ENCODE measurements around the gene SMCP.

Gene SMCP

GRCh38 chr1:152886085-152886484 is 8.0 kb downstream of the SMCP start:
- Histone ChIP-seq H3K4me3 (ENCODE audit: control insufficient read depth in 1 of 7, extremely low read depth in 1 of 7, insufficient read depth in 4 of 7, low read depth in 2 of 7, low read length in 6 of 7) (no peak overlapping the region), H3K9me3 (ENCODE audit: control extremely low read depth in 1 of 5, control insufficient read depth in 4 of 5, insufficient read depth in 2 of 5, low read depth in 1 of 5, low read length in 4 of 5) (peaks cover 0 to 2% (median 0%) of the 10 kb centered on the region in 5 experiments), H3K4me1 (ENCODE audit: control extremely low read depth in 1 of 4, control insufficient read depth in 4 of 4, insufficient read depth in 4 of 4, low read length in 3 of 4) (no peaks in the 10 kb centered on the region), H3K36me3 (ENCODE audit: control insufficient read depth in 4 of 4, insufficient read depth in 4 of 4, low read length in 3 of 4) (no peaks in the 10 kb centered on the region), H3K27ac (ENCODE audit: insufficient read depth in 1 of 2, low read depth in 1 of 2, low read length in 2 of 2, poor library complexity in 1 of 2, severe bottlenecking in 2 of 2) (no peak overlapping the region), H3K27me3 (replicated peaks in 2 of 5; ENCODE audit: control insufficient read depth in 4 of 5, insufficient read depth in 5 of 5, low read length in 4 of 5) (peaks cover 0 to 2% (median 0%) of the 10 kb centered on the region in 5 experiments)
- DNase-seq = no peak
- ChIA-PET POLR2A (no interaction called here), CTCF (no interaction called here)
- 75% methylated on average over 2 of the region's 3 CpGs for WGBS (ENCODE audit: insufficient coverage)

GRCh38 chr1:152886758-152887409 is 8.8 kb downstream of the SMCP start:
- H3K4me1 ChIP-seq (ENCODE audit: control extremely low read depth in 1 of 4, control insufficient read depth in 4 of 4, insufficient read depth in 4 of 4, low read length in 3 of 4) = no peaks in the 10 kb centered on the region
- ChIA-PET CTCF (no interaction called here), POLR2A (no interaction called here)
- H3K4me3 ChIP-seq (ENCODE audit: control insufficient read depth in 1 of 7, extremely low read depth in 1 of 7, insufficient read depth in 4 of 7, low read depth in 2 of 7, low read length in 6 of 7) = no peak overlapping the region
- DNase-seq = no peak
- no peak overlapping the region for H3K27ac ChIP-seq (ENCODE audit: insufficient read depth in 1 of 2, low read depth in 1 of 2, low read length in 2 of 2, poor library complexity in 1 of 2, severe bottlenecking in 2 of 2)
- no peaks in the 10 kb centered on the region for H3K36me3 ChIP-seq (ENCODE audit: control insufficient read depth in 4 of 4, insufficient read depth in 4 of 4, low read length in 3 of 4)
- H3K27me3 ChIP-seq (replicated peaks in 2 of 5; ENCODE audit: control insufficient read depth in 4 of 5, insufficient read depth in 5 of 5, low read length in 4 of 5) = peaks cover 0 to 2% (median 0%) of the 10 kb centered on the region in 5 experiments
- 71% methylated on average over 7 of the region's 8 CpGs for WGBS (ENCODE audit: insufficient coverage)
- peaks cover 0 to 2% (median 0%) of the 10 kb centered on the region in 5 experiments for H3K9me3 ChIP-seq (ENCODE audit: control extremely low read depth in 1 of 5, control insufficient read depth in 4 of 5, insufficient read depth in 2 of 5, low read depth in 1 of 5, low read length in 4 of 5)

DNA sequence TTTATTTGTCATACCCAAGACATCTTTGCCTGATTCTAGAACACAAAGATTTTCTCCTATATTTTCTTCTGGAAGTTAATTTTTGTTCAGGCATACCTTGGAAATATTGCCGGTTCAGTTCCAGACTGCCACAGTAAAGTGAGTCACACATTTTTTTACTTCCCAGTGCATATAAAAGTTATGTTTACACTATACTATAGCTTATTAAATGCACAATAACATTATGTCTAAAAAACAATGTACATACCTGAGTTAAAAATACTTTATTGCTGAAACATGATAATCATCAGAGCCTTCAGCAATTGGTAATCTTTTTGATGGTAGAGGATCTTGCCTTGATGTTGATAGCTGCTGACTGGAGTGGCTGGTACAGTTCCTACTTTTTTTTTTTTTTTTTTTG is 10.0 kb downstream of the SMCP start:
- ChIA-PET POLR2A (no interaction called here), CTCF (no interaction called here)
- no peak overlapping the region for H3K27ac ChIP-seq (ENCODE audit: insufficient read depth in 1 of 2, low read depth in 1 of 2, low read length in 2 of 2, poor library complexity in 1 of 2, severe bottlenecking in 2 of 2)
- H3K27me3 ChIP-seq (replicated peaks in 2 of 5; ENCODE audit: control insufficient read depth in 4 of 5, insufficient read depth in 5 of 5, low read length in 4 of 5) = peaks cover 0 to 2% (median 0%) of the 10 kb centered on the region in 5 experiments
- peaks cover 0 to 2% (median 0%) of the 10 kb centered on the region in 5 experiments for H3K9me3 ChIP-seq (ENCODE audit: control extremely low read depth in 1 of 5, control insufficient read depth in 4 of 5, insufficient read depth in 2 of 5, low read depth in 1 of 5, low read length in 4 of 5)
- no peaks in the 10 kb centered on the region for H3K36me3 ChIP-seq (ENCODE audit: control insufficient read depth in 4 of 4, insufficient read depth in 4 of 4, low read length in 3 of 4)
- H3K4me3 ChIP-seq (ENCODE audit: control insufficient read depth in 1 of 7, extremely low read depth in 1 of 7, insufficient read depth in 4 of 7, low read depth in 2 of 7, low read length in 6 of 7) = no peak overlapping the region
- WGBS (ENCODE audit: insufficient coverage) = no CpG with 5 or more reads among the region's 1 CpG
- DNase-seq = no peak
- no peaks in the 10 kb centered on the region for H3K4me1 ChIP-seq (ENCODE audit: control extremely low read depth in 1 of 4, control insufficient read depth in 4 of 4, insufficient read depth in 4 of 4, low read length in 3 of 4)

DNA sequence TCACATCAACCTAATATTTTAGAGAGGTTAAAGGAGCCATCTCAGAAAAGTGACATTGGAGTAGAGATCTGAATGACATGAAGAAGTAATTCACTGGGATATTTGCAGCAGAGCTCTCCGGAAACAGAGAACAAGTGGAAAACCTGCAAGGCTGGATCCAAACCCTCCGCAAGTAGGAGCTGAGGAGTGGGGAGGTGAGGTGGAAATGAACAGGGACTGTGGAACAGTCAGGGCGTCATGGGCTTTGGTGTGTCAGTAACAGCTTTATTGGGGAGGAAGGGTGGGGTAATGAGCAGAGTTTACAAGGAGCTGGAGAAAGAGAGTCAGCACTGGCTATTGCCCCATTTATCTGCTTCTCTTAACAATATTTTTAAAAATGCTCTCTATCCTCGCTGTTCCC is 20.9 kb downstream of the SMCP start:
- 100% methylated on average over 2 of the region's 4 CpGs for WGBS (ENCODE audit: insufficient coverage)
- DNase-seq = no peak
- Histone ChIP-seq H3K9me3 (ENCODE audit: control extremely low read depth in 1 of 5, control insufficient read depth in 4 of 5, insufficient read depth in 2 of 5, low read depth in 1 of 5, low read length in 4 of 5) (no peaks in the 10 kb centered on the region), H3K27me3 (replicated peaks in 2 of 5; ENCODE audit: control insufficient read depth in 4 of 5, insufficient read depth in 5 of 5, low read length in 4 of 5) (peaks cover 0 to 16% (median 0%) of the 10 kb centered on the region in 5 experiments), H3K27ac (ENCODE audit: insufficient read depth in 1 of 2, low read depth in 1 of 2, low read length in 2 of 2, poor library complexity in 1 of 2, severe bottlenecking in 2 of 2) (no peak overlapping the region), H3K36me3 (ENCODE audit: control insufficient read depth in 4 of 4, insufficient read depth in 4 of 4, low read length in 3 of 4) (no peaks in the 10 kb centered on the region), H3K4me1 (ENCODE audit: control extremely low read depth in 1 of 4, control insufficient read depth in 4 of 4, insufficient read depth in 4 of 4, low read length in 3 of 4) (no peaks in the 10 kb centered on the region), H3K4me3 (ENCODE audit: control insufficient read depth in 1 of 7, extremely low read depth in 1 of 7, insufficient read depth in 4 of 7, low read depth in 2 of 7, low read length in 6 of 7) (no peak overlapping the region)
- CTCF ChIA-PET = no interaction called here
- POLR2A ChIA-PET = no interaction called here

GRCh38 chr1:152899883-152900282 is 21.8 kb downstream of the SMCP start:
- H3K4me1 ChIP-seq (ENCODE audit: control extremely low read depth in 1 of 4, control insufficient read depth in 4 of 4, insufficient read depth in 4 of 4, low read length in 3 of 4) = no peaks in the 10 kb centered on the region
- H3K9me3 ChIP-seq (ENCODE audit: control extremely low read depth in 1 of 5, control insufficient read depth in 4 of 5, insufficient read depth in 2 of 5, low read depth in 1 of 5, low read length in 4 of 5) = no peaks in the 10 kb centered on the region
- H3K27me3 ChIP-seq (replicated peaks in 2 of 5; ENCODE audit: control insufficient read depth in 4 of 5, insufficient read depth in 5 of 5, low read length in 4 of 5) = peaks cover 0 to 17% (median 1%) of the 10 kb centered on the region in 5 experiments
- no peak overlapping the region for H3K4me3 ChIP-seq (ENCODE audit: control insufficient read depth in 1 of 7, extremely low read depth in 1 of 7, insufficient read depth in 4 of 7, low read depth in 2 of 7, low read length in 6 of 7)
- no peak overlapping the region for H3K27ac ChIP-seq (ENCODE audit: insufficient read depth in 1 of 2, low read depth in 1 of 2, low read length in 2 of 2, poor library complexity in 1 of 2, severe bottlenecking in 2 of 2)
- no peak for DNase-seq
- no peaks in the 10 kb centered on the region for H3K36me3 ChIP-seq (ENCODE audit: control insufficient read depth in 4 of 4, insufficient read depth in 4 of 4, low read length in 3 of 4)
- ChIA-PET POLR2A (no interaction called here), CTCF (no interaction called here)
- WGBS (ENCODE audit: insufficient coverage) = no CpG with 5 or more reads among the region's 2 CpGs

- Histone ChIP-seq H3K9me3 (ENCODE audit: control extremely low read depth in 1 of 5, control insufficient read depth in 4 of 5, insufficient read depth in 2 of 5, low read depth in 1 of 5, low read length in 4 of 5) (no peaks in the 10 kb centered on the region), H3K27ac (ENCODE audit: insufficient read depth in 1 of 2, low read depth in 1 of 2, low read length in 2 of 2, poor library complexity in 1 of 2, severe bottlenecking in 2 of 2) (no peak overlapping the region), H3K27me3 (replicated peaks in 2 of 5; ENCODE audit: control insufficient read depth in 4 of 5, insufficient read depth in 5 of 5, low read length in 4 of 5) (peaks cover 0 to 23% (median 2%) of the 10 kb centered on the region in 5 experiments), H3K4me1 (ENCODE audit: control extremely low read depth in 1 of 4, control insufficient read depth in 4 of 4, insufficient read depth in 4 of 4, low read length in 3 of 4) (no peaks in the 10 kb centered on the region), H3K4me3 (ENCODE audit: control insufficient read depth in 1 of 7, extremely low read depth in 1 of 7, insufficient read depth in 4 of 7, low read depth in 2 of 7, low read length in 6 of 7) (no peak overlapping the region), H3K36me3 (ENCODE audit: control insufficient read depth in 4 of 4, insufficient read depth in 4 of 4, low read length in 3 of 4) (no peaks in the 10 kb centered on the region)
- no peak for DNase-seq
- CTCF ChIA-PET = no interaction called here
- 100% methylated on average over 3 of the region's 5 CpGs for WGBS (ENCODE audit: insufficient coverage)
- POLR2A ChIA-PET = no interaction called here
Measured at GRCh38 chr1:152901631-152902030, 23.5 kb downstream of the SMCP start.

DNA sequence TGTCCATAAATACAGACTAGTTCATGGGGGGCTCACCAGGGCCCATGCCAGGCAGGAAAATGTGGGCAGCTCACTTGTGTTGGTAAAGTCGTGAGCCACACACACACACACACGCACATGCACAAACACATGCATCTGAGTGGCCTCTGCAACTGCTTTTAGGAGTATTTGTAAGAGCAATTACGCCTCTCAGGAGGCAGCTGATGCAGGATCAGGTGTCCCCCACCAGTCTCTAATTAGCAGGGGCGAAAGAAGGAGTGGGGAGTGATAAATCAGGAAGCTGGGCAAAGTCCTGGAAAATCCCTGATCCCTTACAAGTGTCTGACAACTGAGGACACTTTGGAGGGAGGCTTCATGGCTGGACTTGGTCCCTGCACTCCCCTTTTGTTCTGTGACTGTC is 24.5 kb downstream of the SMCP start:
- WGBS (ENCODE audit: insufficient coverage) = 72% methylated on average over 3 of the region's 4 CpGs
- no peak overlapping the region for H3K4me3 ChIP-seq (ENCODE audit: control insufficient read depth in 1 of 7, extremely low read depth in 1 of 7, insufficient read depth in 4 of 7, low read depth in 2 of 7, low read length in 6 of 7)
- H3K27ac ChIP-seq (ENCODE audit: insufficient read depth in 1 of 2, low read depth in 1 of 2, low read length in 2 of 2, poor library complexity in 1 of 2, severe bottlenecking in 2 of 2) = no peak overlapping the region
- H3K9me3 ChIP-seq (ENCODE audit: control extremely low read depth in 1 of 5, control insufficient read depth in 4 of 5, insufficient read depth in 2 of 5, low read depth in 1 of 5, low read length in 4 of 5) = no peaks in the 10 kb centered on the region
- H3K36me3 ChIP-seq (ENCODE audit: control insufficient read depth in 4 of 4, insufficient read depth in 4 of 4, low read length in 3 of 4) = no peaks in the 10 kb centered on the region
- no peaks in the 10 kb centered on the region for H3K4me1 ChIP-seq (ENCODE audit: control extremely low read depth in 1 of 4, control insufficient read depth in 4 of 4, insufficient read depth in 4 of 4, low read length in 3 of 4)
- POLR2A ChIA-PET = no interaction called here
- no peak for DNase-seq
- CTCF ChIA-PET = no interaction called here
- peaks cover 0 to 22% (median 2%) of the 10 kb centered on the region in 5 experiments for H3K27me3 ChIP-seq (replicated peaks in 2 of 5; ENCODE audit: control insufficient read depth in 4 of 5, insufficient read depth in 5 of 5, low read length in 4 of 5)
